Heart right ventricle (tissue), 16 donors: ENCODE data around the gene OR56A3. TPM values are rescaled to one million over a fixed set of nuclear protein-coding genes. Genes with fewer than 3 reads are reported as not detected.

Experiments
- ATAC-seq, 8 donors: fragments of 200-7000 bp; cut with Tn5 transposase; one replicate each; pipeline ENCODE4 v1.9.1; 2020; ENCODE audit warnings: mild to moderate bottlenecking in 8 of 8, moderate library complexity in 8 of 8, moderate number of reproducible peaks in 1 of 8
- DNase-seq, 2 donors: peaks; one replicate each; pipeline ENCODE4 v3.0.0-alpha.2; 2020
- H3K27ac ChIP-seq, 10 donors: fragments of 200-600 bp; sonication (generic) in 2 of 10; one replicate each; pipeline versions ENCODE4 v1.5.0 to v1.8.0; 2020 to 2022; ENCODE audit warnings: mild to moderate bottlenecking in 3 of 10
- H3K27me3 ChIP-seq, 7 donors: fragments of 200-600 bp; one replicate each; pipeline ENCODE4 v1.8.0; 2021 to 2022; ENCODE audit warnings: mild to moderate bottlenecking in 2 of 7
- H3K36me3 ChIP-seq, 9 donors: fragments of 200-600 bp; sonication (generic) in 1 of 9; one replicate each; pipeline versions ENCODE4 v1.5.0 to v1.8.0; 2020 to 2022; ENCODE audit warnings: mild to moderate bottlenecking in 2 of 9
- H3K4me1 ChIP-seq, 9 donors: fragments of 200-600 bp; sonication (generic) in 1 of 9; one replicate each; pipeline versions ENCODE4 v1.5.0 to v1.8.0; 2020 to 2022; ENCODE audit warnings: mild to moderate bottlenecking in 4 of 9
- H3K4me3 ChIP-seq, 10 donors: fragments of 200-600 bp; sonication (generic) in 2 of 10; one replicate each; pipeline versions ENCODE4 v1.5.0 to v1.8.0; 2020 to 2022; ENCODE audit warnings: mild to moderate bottlenecking in 7 of 10, moderate library complexity in 2 of 10
- H3K9me3 ChIP-seq, 11 donors: fragments of 200-600 bp in 10 of 11; sonication (generic) in 2 of 11; one replicate each; pipeline versions ENCODE4 v1.5.0 to v1.8.0; 2013 to 2022; ENCODE audit warnings: mild to moderate bottlenecking in 2 of 11, control low read depth in 1 of 11, moderate library complexity in 1 of 11
- CTCF ChIP-seq, 9 donors: fragments of 200-600 bp; sonication (generic) in 2 of 9; IDR thresholded peaks; one replicate each; pipeline versions ENCODE4 v1.5.0 to v1.8.0; 2021 to 2022; ENCODE audit warnings: antibody characterized with exemption in 9 of 9, mild to moderate bottlenecking in 5 of 9, moderate library complexity in 1 of 9
- WGBS, 2 donors: extraction: QIAGEN DNeasy Blood & Tissue Kit; methylation state at CpG; one replicate each; pipeline ENCODE4 v1.1.7; 2013; ENCODE audit warnings: inconsistent platforms in 1 of 2; 5-methylcytosine and 5-hydroxymethylcytosine counted together
- intact Hi-C, 10 donors: fragments of 100-400 bp; cut with DNase I; formaldehyde crosslinking; loops; one replicate each; pipeline versions ENCODE4 v1.11.1 to v1.14.2; 2022
- polyA plus RNA-seq, 2 donors: library from polyadenylated mRNA; stranded (reverse); fragments of 200-250 nt; gene quantifications; one replicate each; pipeline ENCODE4 v1.2.3, GENCODE V29; 2013
- total RNA-seq, 10 donors: library from RNA; stranded (reverse); fragmentation: NEBNext Ultra II Directional in 3 of 10; extraction: Animal tissue kit (Norgen Biotek cat#: 25700) in 3 of 10; gene quantifications; one replicate each; pipeline versions ENCODE4 v1.2.1 to v1.2.4, GENCODE V29; 2021 to 2023
- donor health status: Arrhythmogenic right ventricular cardiomyopathy.
- donor health status: ischemic (EF 13 %, LVEDD 7.1; RV severe dilation, severe dysfunction).
- donor health status: healthy with polysubstance abuse.
- donor health status: DM: no; HTN: yes; CAD: no.
- donor health status: DM: no; HTN: no; CAD: no.
- donor health status: ischemic (EF 25% LVEDD 6.9; RV normal size, moderate dysfunction).
- donor health status: ischemic (EF 25% LVEDD 5.7; RV mildly dilated, moderate dysfunction).
- donor health status: healthy.
- donor health status: DM: yes; HTN: yes; CAD: no.
- donor health status: Ischemic cardiomyopathy.
- donor health status: ischemic (EF 35%, LVEDD 5.7; RV mildly dilated, moderate dysfunction).
- donor health status: nonischemic (EF 11% LVEDD 7.7; RV severe dilation, severe dysfunction).
- donor health status: DM: yes; HTN: yes; CAD: no.
- donor health status: PGD.
- donor health status: ischemic (EF 29% LVEDD 5.4; RV normal size, mild dysfunction).
- donor health status: nonischemic (EF 23%, LVEDD 6.1; RV moderate dilation, normal function).

Gene OR56A3
- total and polyA plus RNA-seq, 12 donors: not detected

GRCh38 chr11:5922749-5923426 lies 19.2 kb upstream of the OR56A3 start:
- H3K9me3 ChIP-seq: peaks cover 0 to 44% (median 0%) of the 10 kb centered on the region in 11 donors
- DNase-seq (no peak), ATAC-seq (no peak)
- no peaks in the 10 kb centered on the region for H3K4me1 ChIP-seq
- no peaks in the 10 kb centered on the region for H3K36me3 ChIP-seq
- no peak for TF ChIP-seq CTCF (IDR thresholded peaks at IDR 0.05)
- 57 to 73% methylated on average over 2 of the region's 2 CpGs for WGBS, 2 donors
- H3K4me3 ChIP-seq: no peak overlapping the region
- no peaks in the 10 kb centered on the region for H3K27me3 ChIP-seq
- H3K27ac ChIP-seq: no peak overlapping the region
- intact Hi-C loops: no loop called here

GRCh38 chr11:5923427-5923776 lies 18.6 kb upstream of the OR56A3 start:
- no peak overlapping the region for H3K4me3 ChIP-seq
- no peak overlapping the region for H3K27ac ChIP-seq
- H3K36me3 ChIP-seq: no peaks in the 10 kb centered on the region
- DNase-seq (no peak), ATAC-seq (no peak)
- H3K27me3 ChIP-seq: no peaks in the 10 kb centered on the region
- peaks cover 0 to 48% (median 0%) of the 10 kb centered on the region in 11 donors for H3K9me3 ChIP-seq
- no peaks in the 10 kb centered on the region for H3K4me1 ChIP-seq
- TF ChIP-seq CTCF (IDR thresholded peaks at IDR 0.05): no peak
- intact Hi-C loops: no loop called here

GRCh38 chr11:5923794-5924193 lies 18.3 kb upstream of the OR56A3 start:
- intact Hi-C loops: no loop called here
- peaks cover 0 to 52% (median 0%) of the 10 kb centered on the region in 11 donors for H3K9me3 ChIP-seq
- ATAC-seq (no peak), DNase-seq (no peak)
- H3K27ac ChIP-seq: no peak overlapping the region
- no peak overlapping the region for H3K4me3 ChIP-seq
- no peaks in the 10 kb centered on the region for H3K4me1 ChIP-seq
- no peaks in the 10 kb centered on the region for H3K27me3 ChIP-seq
- no peak for TF ChIP-seq CTCF (IDR thresholded peaks at IDR 0.05)
- no peaks in the 10 kb centered on the region for H3K36me3 ChIP-seq

GRCh38 chr11:5928271-5928670 lies 13.8 kb upstream of the OR56A3 start:
- intact Hi-C loops: no loop called here
- Histone ChIP-seq H3K4me3 (no peak overlapping the region), H3K36me3 (no peaks in the 10 kb centered on the region), H3K27ac (no peak overlapping the region), H3K4me1 (no peaks in the 10 kb centered on the region), H3K27me3 (no peaks in the 10 kb centered on the region), H3K9me3 (peaks cover 0 to 57% (median 0%) of the 10 kb centered on the region in 11 donors)
- ATAC-seq (no peak), DNase-seq (no peak)
- TF ChIP-seq CTCF (IDR thresholded peaks at IDR 0.05): no peak
- 95% methylated on average over 17 of the region's 17 CpGs for WGBS, 2 donors
